ENCODE results near the gene LPGAT1. TPM values are rescaled to one million over a fixed set of nuclear protein-coding genes. Genes with fewer than 3 reads are reported as not detected.

LPGAT1 gene
- total RNA-seq, 3 donors from 2014 or later (not counting 1 experiment from before 2014, with no cell fraction given): 58.6 to 76.3 (median 71.5) TPM

- Mint-ChIP-seq H3K4me3 (no peak overlapping the region), H3K27ac (no peak overlapping the region), H3K36me3 (peaks cover 7% of the 10 kb centered on the region), H3K9me3 (no peaks in the 10 kb centered on the region), H3K27me3 (ENCODE audit: low read depth in 2 of 2) (no peaks in the 10 kb centered on the region), H3K4me1 (no peaks in the 10 kb centered on the region)
- ATAC-seq (no peak), DNase-seq (no peak)
- Histone ChIP-seq H3K36me3 (ENCODE audit: control insufficient read depth, insufficient read depth, low read length) (peaks cover 39% of the 10 kb centered on the region), H3K9me3 (ENCODE audit: control insufficient read depth, insufficient read depth, low read length) (no peaks in the 10 kb centered on the region), H3K4me1 (ENCODE audit: control insufficient read depth, insufficient read depth, low read length) (no peaks in the 10 kb centered on the region), H3K27ac (ENCODE audit: low read length) (no peak overlapping the region), H3K27me3 (ENCODE audit: control insufficient read depth, insufficient read depth, low read length) (no peaks in the 10 kb centered on the region), H3K4me3 (ENCODE audit: low read length) (no peak overlapping the region)
- intact Hi-C loops (cut with micrococcal nuclease): no loop called here
- TF ChIP-seq, protein P1, sequence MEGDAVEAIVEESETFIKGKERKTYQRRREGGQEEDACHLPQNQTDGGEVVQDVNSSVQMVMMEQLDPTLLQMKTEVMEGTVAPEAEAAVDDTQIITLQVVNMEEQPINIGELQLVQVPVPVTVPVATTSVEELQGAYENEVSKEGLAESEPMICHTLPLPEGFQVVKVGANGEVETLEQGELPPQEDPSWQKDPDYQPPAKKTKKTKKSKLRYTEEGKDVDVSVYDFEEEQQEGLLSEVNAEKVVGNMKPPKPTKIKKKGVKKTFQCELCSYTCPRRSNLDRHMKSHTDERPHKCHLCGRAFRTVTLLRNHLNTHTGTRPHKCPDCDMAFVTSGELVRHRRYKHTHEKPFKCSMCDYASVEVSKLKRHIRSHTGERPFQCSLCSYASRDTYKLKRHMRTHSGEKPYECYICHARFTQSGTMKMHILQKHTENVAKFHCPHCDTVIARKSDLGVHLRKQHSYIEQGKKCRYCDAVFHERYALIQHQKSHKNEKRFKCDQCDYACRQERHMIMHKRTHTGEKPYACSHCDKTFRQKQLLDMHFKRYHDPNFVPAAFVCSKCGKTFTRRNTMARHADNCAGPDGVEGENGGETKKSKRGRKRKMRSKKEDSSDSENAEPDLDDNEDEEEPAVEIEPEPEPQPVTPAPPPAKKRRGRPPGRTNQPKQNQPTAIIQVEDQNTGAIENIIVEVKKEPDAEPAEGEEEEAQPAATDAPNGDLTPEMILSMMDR (IDR thresholded peaks at IDR 0.05): no peak
- WGBS (ENCODE audit: insufficient coverage): 94% methylated on average over 2 of the region's 3 CpGs
These were observed 81.3 kb downstream of the LPGAT1 start for GRCh38 chr1:211749251-211749650.

DNA sequence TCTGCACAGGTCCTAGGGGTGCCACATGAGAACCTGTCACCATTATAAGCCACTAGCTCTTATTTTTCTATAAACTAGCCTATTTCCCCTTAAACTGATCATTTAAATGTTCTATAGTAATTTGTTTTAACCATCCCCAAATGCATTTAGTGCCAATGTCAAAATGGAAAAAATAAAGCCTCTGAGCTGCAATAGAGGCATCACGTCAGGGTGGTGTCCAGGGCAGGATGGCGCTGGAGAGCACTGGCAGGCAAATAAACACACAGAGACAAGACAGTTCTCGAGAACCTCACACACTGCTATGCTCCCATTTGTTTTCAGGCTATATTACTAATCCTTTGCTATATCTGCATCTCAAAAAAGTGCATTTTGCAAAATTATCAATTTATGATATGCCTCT is 81.8 kb downstream of the LPGAT1 start:
- DNase-seq (no peak), ATAC-seq (no peak)
- H3K4me3 Mint-ChIP-seq: no peak overlapping the region
- H3K27me3 Mint-ChIP-seq (ENCODE audit: low read depth in 2 of 2): no peaks in the 10 kb centered on the region
- TF ChIP-seq, protein P1 (IDR thresholded peaks at IDR 0.05): no peak
- H3K4me1 ChIP-seq (ENCODE audit: control insufficient read depth, insufficient read depth, low read length): no peaks in the 10 kb centered on the region
- H3K27me3 ChIP-seq (ENCODE audit: control insufficient read depth, insufficient read depth, low read length): no peaks in the 10 kb centered on the region
- intact Hi-C loops (cut with micrococcal nuclease): no loop called here
- H3K9me3 Mint-ChIP-seq: no peaks in the 10 kb centered on the region
- no peak overlapping the region for H3K27ac ChIP-seq (ENCODE audit: low read length)
- H3K4me3 ChIP-seq (ENCODE audit: low read length): no peak overlapping the region
- H3K27ac Mint-ChIP-seq: no peak overlapping the region
- WGBS (ENCODE audit: insufficient coverage): 100% methylated on average over 3 of the region's 3 CpGs
- no peaks in the 10 kb centered on the region for H3K4me1 Mint-ChIP-seq
- H3K9me3 ChIP-seq (ENCODE audit: control insufficient read depth, insufficient read depth, low read length): no peaks in the 10 kb centered on the region
- peaks cover 39% of the 10 kb centered on the region for H3K36me3 ChIP-seq (ENCODE audit: control insufficient read depth, insufficient read depth, low read length)
- peaks cover 7% of the 10 kb centered on the region for H3K36me3 Mint-ChIP-seq

DNA sequence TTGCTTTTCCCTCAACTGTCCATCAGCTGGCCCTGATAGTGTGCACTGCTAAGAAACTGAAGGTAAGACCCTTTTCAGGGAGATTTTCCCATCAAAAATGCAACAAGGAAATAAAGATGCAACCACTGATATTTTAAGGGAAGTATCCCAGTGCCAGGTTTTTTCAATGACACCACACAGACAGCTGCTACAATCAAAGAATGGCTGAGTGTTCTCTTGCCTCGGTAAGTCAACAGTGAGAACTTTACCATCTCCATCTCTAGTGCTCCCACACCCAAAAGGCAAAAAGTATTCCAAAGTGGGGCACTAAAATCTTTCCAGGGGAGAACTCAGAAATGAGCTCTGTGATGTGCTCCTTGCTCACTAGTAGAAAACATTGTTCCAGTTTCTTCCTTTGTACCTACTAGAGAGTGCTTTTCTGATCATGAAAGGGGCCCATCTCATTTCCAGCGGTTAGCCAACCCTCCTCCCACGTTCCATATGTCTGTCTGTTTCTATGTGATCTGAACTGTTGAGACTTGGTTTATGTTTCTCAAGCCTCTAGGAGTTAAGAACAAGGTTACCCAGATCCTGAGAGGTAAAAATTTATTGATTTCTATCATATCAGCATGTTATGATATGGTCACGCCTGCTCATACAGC is 87.6 kb downstream of the LPGAT1 start:
- no peak overlapping the region for H3K4me3 Mint-ChIP-seq
- TF ChIP-seq, protein P1 (IDR thresholded peaks at IDR 0.05): no peak
- DNase-seq (no peak), ATAC-seq (no peak)
- H3K27ac Mint-ChIP-seq: peak overlapping the region; percentile 39 to 63
- no peaks in the 10 kb centered on the region for H3K27me3 Mint-ChIP-seq (ENCODE audit: low read depth in 2 of 2)
- peaks cover 6% of the 10 kb centered on the region for H3K36me3 Mint-ChIP-seq
- H3K27ac ChIP-seq (ENCODE audit: low read length): no peak overlapping the region
- no peak overlapping the region for H3K4me3 ChIP-seq (ENCODE audit: low read length)
- peaks cover 11% of the 10 kb centered on the region for H3K36me3 ChIP-seq (ENCODE audit: control insufficient read depth, insufficient read depth, low read length)
- WGBS (ENCODE audit: insufficient coverage): 97% methylated on average over 3 of the region's 4 CpGs
- peaks cover 30% of the 10 kb centered on the region for H3K4me1 ChIP-seq (ENCODE audit: control insufficient read depth, insufficient read depth, low read length)
- peaks cover 24 to 29% of the 10 kb centered on the region in 2 donors for H3K4me1 Mint-ChIP-seq
- no peaks in the 10 kb centered on the region for H3K9me3 Mint-ChIP-seq
- intact Hi-C loops (cut with micrococcal nuclease): no loop called here
- no peaks in the 10 kb centered on the region for H3K9me3 ChIP-seq (ENCODE audit: control insufficient read depth, insufficient read depth, low read length)
- H3K27me3 ChIP-seq (ENCODE audit: control insufficient read depth, insufficient read depth, low read length): no peaks in the 10 kb centered on the region

- WGBS (ENCODE audit: insufficient coverage): 100% methylated on average over 1 of the region's 1 CpG
- DNase-seq: no peak
- Histone ChIP-seq H3K27me3 (ENCODE audit: control insufficient read depth, insufficient read depth, low read length) (no peaks in the 10 kb centered on the region), H3K4me3 (ENCODE audit: low read length) (no peak overlapping the region), H3K27ac (ENCODE audit: low read length) (no peak overlapping the region), H3K4me1 (ENCODE audit: control insufficient read depth, insufficient read depth, low read length) (peaks cover 37% of the 10 kb centered on the region), H3K9me3 (ENCODE audit: control insufficient read depth, insufficient read depth, low read length) (no peaks in the 10 kb centered on the region), H3K36me3 (ENCODE audit: control insufficient read depth, insufficient read depth, low read length) (peaks cover 5% of the 10 kb centered on the region)
- TF ChIP-seq, protein P1 (IDR thresholded peaks at IDR 0.05): no peak
- Mint-ChIP-seq H3K27ac (peak overlapping the region in 1 of 2 donors; percentile 63), H3K27me3 (ENCODE audit: low read depth in 2 of 2) (no peaks in the 10 kb centered on the region), H3K9me3 (no peaks in the 10 kb centered on the region), H3K4me1 (peaks cover 28 to 36% of the 10 kb centered on the region in 2 donors), H3K36me3 (peaks cover 6% of the 10 kb centered on the region), H3K4me3 (no peak overlapping the region)
- no peak for ATAC-seq
- intact Hi-C loops (cut with micrococcal nuclease): no loop called here
These were observed 88.3 kb downstream of the LPGAT1 start for GRCh38 chr1:211742272-211742671.

All from natural killer cell (primary cell).